SU-DHL-6 (cell line): ENCODE results near the gene EYA2.

Experiments
- H2AFZ ChIP-seq: fragments of 200-600 bp; sonication (generic); 2 replicates; pipeline ENCODE4 v1.6.1; 2014; ENCODE audit warnings: low read depth, mild to moderate bottlenecking, moderate library complexity, mixed read lengths, antibody characterized with exemption, low read length; ENCODE audit not compliant: severe bottlenecking
- H3F3A ChIP-seq: fragments of 200-600 bp; shearing (Covaris generic); 2 replicates; pipeline ENCODE4 v1.6.0; 2016; ENCODE audit warnings: antibody characterized with exemption, mild to moderate bottlenecking; ENCODE audit not compliant: insufficient read depth
- H3K27ac ChIP-seq: fragments of 200-600 bp; sonication (generic); 2 replicates; pipeline ENCODE4 v1.5.1; 2016; ENCODE audit warnings: low read depth, mild to moderate bottlenecking, low read length, moderate library complexity, mixed read lengths
- H3K27me3 ChIP-seq: fragments of 200-600 bp; sonication (generic), shearing (Covaris generic); 2 replicates; pipeline ENCODE4 v1.6.0; 2014; ENCODE audit warnings: mild to moderate bottlenecking, low read length
- H3K36me3 ChIP-seq: fragments of 200-600 bp; sonication (generic); 2 replicates; pipeline ENCODE4 v1.6.1; 2014; ENCODE audit warnings: mild to moderate bottlenecking, low read length, mixed read lengths
- H3K4me2 ChIP-seq: fragments of 300-600, 200-600 bp; shearing (Covaris generic), sonication (generic); 2 replicates; pipeline ENCODE4 v1.6.0; 2014; ENCODE audit warnings: low read length, low read depth, mild to moderate bottlenecking; ENCODE audit not compliant: poor library complexity, severe bottlenecking
- H3K4me3 ChIP-seq: fragments of 200-600 bp; sonication (generic); 2 replicates; pipeline ENCODE4 v1.5.1; 2014; ENCODE audit warnings: antibody characterized with exemption, low read length, mild to moderate bottlenecking, mixed read lengths; ENCODE audit not compliant: insufficient read depth, poor library complexity, severe bottlenecking
- H3K79me2 ChIP-seq: fragments of 200-600 bp; sonication (generic); 2 replicates; pipeline ENCODE4 v1.6.1; 2014; ENCODE audit warnings: mild to moderate bottlenecking, low read length, moderate library complexity; ENCODE audit not compliant: insufficient read depth
- H3K9ac ChIP-seq: fragments of 200-600 bp; sonication (generic); 2 replicates; pipeline ENCODE4 v1.7.0; 2014; ENCODE audit warnings: mild to moderate bottlenecking, low read length
- H3K9me2 ChIP-seq: fragments of 200-600 bp; sonication (generic); replicated peaks from 2 replicates; pipeline ENCODE4 v1.6.1; 2014; ENCODE audit warnings: low read length; ENCODE audit not compliant: insufficient read depth
- H3K9me3 ChIP-seq: fragments of 200-600 bp; sonication (generic); 2 replicates; pipeline ENCODE4 v1.6.1; 2014; ENCODE audit warnings: low read length, mixed read lengths; ENCODE audit not compliant: insufficient read depth
- H4K20me1 ChIP-seq: fragments of 200-600 bp; sonication (generic); 2 replicates; pipeline ENCODE4 v1.6.1; 2014; ENCODE audit warnings: low read depth, mild to moderate bottlenecking, antibody characterized with exemption, low read length, moderate library complexity, mixed read lengths
- CTCF ChIP-seq: fragments of 200-600 bp; sonication (generic); IDR thresholded peaks from one replicate; pipeline ENCODE4 v1.5.1; 2017; ENCODE audit warnings: antibody characterized with exemption, mild to moderate bottlenecking, low read length, moderate library complexity; ENCODE audit not compliant: insufficient read depth, poor library complexity, severe bottlenecking
- EZH2phosphoT487 ChIP-seq: fragments of 200-600 bp; sonication (generic), shearing (Covaris generic); conservative IDR thresholded peaks from 2 replicates; pipeline ENCODE4 v1.6.1; 2018; ENCODE audit warnings: mild to moderate bottlenecking, antibody characterized with exemption, low read length, moderate library complexity, mixed read lengths

The EYA2 gene

GRCh38 chr20:47124181-47124717, 229.6 kb downstream of the EYA2 start:
- Histone ChIP-seq H3K9me3 (no peaks in the 10 kb centered on the region), H3K9ac (no peak overlapping the region)

GRCh38 chr20:47125508-47125757, 230.8 kb downstream of the EYA2 start:
- Histone ChIP-seq H3K27me3 (no peaks in the 10 kb centered on the region), H3K9me2 (no peaks in the 10 kb centered on the region), H3K27ac (no peak overlapping the region), H3K4me2 (no peak overlapping the region), H3K4me3 (no peak overlapping the region), H4K20me1 (no peaks in the 10 kb centered on the region), H2AFZ (no peak overlapping the region), H3F3A (no peaks in the 10 kb centered on the region), H3K36me3 (no peaks in the 10 kb centered on the region), H3K9me3 (no peaks in the 10 kb centered on the region), H3K79me2 (no peaks in the 10 kb centered on the region), H3K9ac (no peak overlapping the region)
- no peak for TF ChIP-seq EZH2phosphoT487
- no peak for TF ChIP-seq CTCF

More at GRCh38 chr20:47124181-47124717, 229.6 kb downstream of the EYA2 start:
- Histone ChIP-seq H4K20me1 (no peaks in the 10 kb centered on the region), H3F3A (no peaks in the 10 kb centered on the region), H2AFZ (no peak overlapping the region), H3K4me2 (no peak overlapping the region), H3K36me3 (no peaks in the 10 kb centered on the region), H3K4me3 (no peak overlapping the region), H3K9me2 (no peaks in the 10 kb centered on the region), H3K27me3 (no peaks in the 10 kb centered on the region), H3K27ac (no peak overlapping the region), H3K79me2 (no peaks in the 10 kb centered on the region)
- no peak for TF ChIP-seq EZH2phosphoT487
- no peak for TF ChIP-seq CTCF

GRCh38 chr20:47125758-47126591, 231.3 kb downstream of the EYA2 start:
- Histone ChIP-seq H3K4me3 (no peak overlapping the region), H3K9me2 (no peaks in the 10 kb centered on the region), H3K36me3 (no peaks in the 10 kb centered on the region), H3K9ac (no peak overlapping the region), H2AFZ (no peak overlapping the region), H3K27me3 (no peaks in the 10 kb centered on the region), H3F3A (no peaks in the 10 kb centered on the region), H3K9me3 (no peaks in the 10 kb centered on the region), H3K4me2 (no peak overlapping the region), H3K79me2 (no peaks in the 10 kb centered on the region), H4K20me1 (no peaks in the 10 kb centered on the region), H3K27ac (no peak overlapping the region)
- TF ChIP-seq EZH2phosphoT487, result no peak
- TF ChIP-seq CTCF, result no peak
